ENCODE data around the gene LMAN2L.

The LMAN2L gene

DNA sequence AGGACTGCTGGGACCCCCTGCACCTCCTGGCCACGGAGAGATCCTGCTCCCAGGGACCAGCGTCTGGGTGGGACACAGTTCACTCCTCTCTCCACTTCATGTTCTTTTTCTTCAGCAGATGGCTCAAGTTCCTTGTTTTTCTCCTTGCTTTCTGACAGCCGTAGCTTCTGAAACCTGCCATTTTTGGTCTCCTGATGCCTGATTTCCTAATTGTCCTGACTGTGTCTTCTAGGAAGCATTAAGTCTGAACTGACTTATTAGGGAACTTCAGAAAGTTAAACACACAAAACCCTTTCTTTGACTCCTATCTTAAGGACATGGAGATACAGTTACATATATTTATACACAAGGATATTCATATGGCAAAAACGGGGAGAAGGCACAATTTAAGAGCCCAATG lies 43.5 kb upstream of the LMAN2L start:
- no peak overlapping the region for H3K27ac ChIP-seq
- H3K36me3 ChIP-seq (ENCODE audit: control insufficient read depth, insufficient read depth, low read length) = no peaks in the 10 kb centered on the region
- peaks cover 2% of the 10 kb centered on the region for H3K4me1 ChIP-seq

DNA sequence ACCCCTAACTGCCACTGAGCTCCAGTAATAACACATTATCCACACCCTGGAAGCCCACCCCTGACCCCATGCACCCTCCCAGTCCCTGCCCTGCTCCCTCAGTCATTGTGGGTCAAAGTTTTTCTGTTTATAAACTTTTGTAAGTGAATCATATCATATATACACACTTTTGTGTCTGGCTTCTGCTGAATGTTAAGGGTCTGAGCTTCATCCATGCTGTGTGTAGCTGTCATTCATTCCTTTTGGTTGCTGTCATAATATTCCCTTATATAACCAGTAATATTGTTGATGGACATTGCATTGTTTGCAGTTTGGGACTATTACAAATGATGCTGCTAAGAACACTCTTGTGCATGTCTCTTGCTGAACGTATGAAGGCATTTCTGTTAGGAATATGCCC lies 35.3 kb upstream of the LMAN2L start:
- no peaks in the 10 kb centered on the region for H3K9me3 ChIP-seq (ENCODE audit: control insufficient read depth, low read length)

More for the DNA sequence above, 43.5 kb upstream of the LMAN2L start:
- Histone ChIP-seq H3K9ac (no peak overlapping the region), H3K4me2 (ENCODE audit: low read length) (no peak overlapping the region), H3K9me3 (ENCODE audit: control insufficient read depth, low read length) (no peaks in the 10 kb centered on the region), H2AFZ (no peak overlapping the region), H3K27me3 (ENCODE audit: control insufficient read depth, insufficient read depth, low read length) (no peaks in the 10 kb centered on the region), H3K4me3 (ENCODE audit: low read depth, low read length) (no peak overlapping the region), H3K79me2 (peaks cover 2% of the 10 kb centered on the region)
- TF ChIP-seq, protein P1, sequence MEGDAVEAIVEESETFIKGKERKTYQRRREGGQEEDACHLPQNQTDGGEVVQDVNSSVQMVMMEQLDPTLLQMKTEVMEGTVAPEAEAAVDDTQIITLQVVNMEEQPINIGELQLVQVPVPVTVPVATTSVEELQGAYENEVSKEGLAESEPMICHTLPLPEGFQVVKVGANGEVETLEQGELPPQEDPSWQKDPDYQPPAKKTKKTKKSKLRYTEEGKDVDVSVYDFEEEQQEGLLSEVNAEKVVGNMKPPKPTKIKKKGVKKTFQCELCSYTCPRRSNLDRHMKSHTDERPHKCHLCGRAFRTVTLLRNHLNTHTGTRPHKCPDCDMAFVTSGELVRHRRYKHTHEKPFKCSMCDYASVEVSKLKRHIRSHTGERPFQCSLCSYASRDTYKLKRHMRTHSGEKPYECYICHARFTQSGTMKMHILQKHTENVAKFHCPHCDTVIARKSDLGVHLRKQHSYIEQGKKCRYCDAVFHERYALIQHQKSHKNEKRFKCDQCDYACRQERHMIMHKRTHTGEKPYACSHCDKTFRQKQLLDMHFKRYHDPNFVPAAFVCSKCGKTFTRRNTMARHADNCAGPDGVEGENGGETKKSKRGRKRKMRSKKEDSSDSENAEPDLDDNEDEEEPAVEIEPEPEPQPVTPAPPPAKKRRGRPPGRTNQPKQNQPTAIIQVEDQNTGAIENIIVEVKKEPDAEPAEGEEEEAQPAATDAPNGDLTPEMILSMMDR (IDR thresholded peaks at IDR 0.05) = no peak

DNA sequence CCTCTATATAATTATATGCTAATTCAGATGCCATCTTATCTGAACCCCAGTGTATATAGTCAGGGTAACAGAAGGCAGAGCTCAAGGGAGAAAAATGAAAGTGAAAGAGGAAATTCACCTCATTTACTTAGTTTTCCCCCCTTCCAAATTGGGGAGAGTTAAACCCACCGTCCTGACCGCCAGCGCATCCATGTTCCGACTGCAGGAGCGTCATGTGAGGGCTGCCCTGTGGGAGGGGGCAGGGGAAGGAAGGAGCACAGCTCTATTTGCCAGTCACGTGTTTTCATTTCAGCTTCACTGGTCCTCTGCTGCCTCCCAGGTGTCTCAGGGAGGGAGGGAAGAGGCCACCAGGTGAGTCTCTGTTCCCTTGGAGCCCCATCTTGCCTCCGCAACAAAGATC lies 34.1 kb upstream of the LMAN2L start:
- Histone ChIP-seq H3K36me3 (ENCODE audit: control insufficient read depth, insufficient read depth, low read length) (no peaks in the 10 kb centered on the region), H3K27ac (no peak overlapping the region), H3K4me2 (ENCODE audit: low read length) (no peak overlapping the region), H3K79me2 (peaks cover 3% of the 10 kb centered on the region), H3K9me3 (ENCODE audit: control insufficient read depth, low read length) (no peaks in the 10 kb centered on the region), H3K9ac (no peak overlapping the region), H3K4me1 (no peaks in the 10 kb centered on the region), H3K27me3 (ENCODE audit: control insufficient read depth, insufficient read depth, low read length) (no peaks in the 10 kb centered on the region), H3K4me3 (ENCODE audit: low read depth, low read length) (no peak overlapping the region), H2AFZ (peak overlapping the region; percentile 63)
- TF ChIP-seq, protein P1 (IDR thresholded peaks at IDR 0.05) = no peak

More for the DNA sequence above, 35.3 kb upstream of the LMAN2L start:
- Histone ChIP-seq H2AFZ (no peak overlapping the region), H3K4me3 (ENCODE audit: low read depth, low read length) (no peak overlapping the region), H3K4me1 (no peaks in the 10 kb centered on the region), H3K27me3 (ENCODE audit: control insufficient read depth, insufficient read depth, low read length) (no peaks in the 10 kb centered on the region), H3K4me2 (ENCODE audit: low read length) (no peak overlapping the region), H3K27ac (no peak overlapping the region), H3K36me3 (ENCODE audit: control insufficient read depth, insufficient read depth, low read length) (no peaks in the 10 kb centered on the region), H3K9ac (no peak overlapping the region), H3K79me2 (peaks cover 3% of the 10 kb centered on the region)
- TF ChIP-seq, protein P1 (IDR thresholded peaks at IDR 0.05) = no peak

DNA sequence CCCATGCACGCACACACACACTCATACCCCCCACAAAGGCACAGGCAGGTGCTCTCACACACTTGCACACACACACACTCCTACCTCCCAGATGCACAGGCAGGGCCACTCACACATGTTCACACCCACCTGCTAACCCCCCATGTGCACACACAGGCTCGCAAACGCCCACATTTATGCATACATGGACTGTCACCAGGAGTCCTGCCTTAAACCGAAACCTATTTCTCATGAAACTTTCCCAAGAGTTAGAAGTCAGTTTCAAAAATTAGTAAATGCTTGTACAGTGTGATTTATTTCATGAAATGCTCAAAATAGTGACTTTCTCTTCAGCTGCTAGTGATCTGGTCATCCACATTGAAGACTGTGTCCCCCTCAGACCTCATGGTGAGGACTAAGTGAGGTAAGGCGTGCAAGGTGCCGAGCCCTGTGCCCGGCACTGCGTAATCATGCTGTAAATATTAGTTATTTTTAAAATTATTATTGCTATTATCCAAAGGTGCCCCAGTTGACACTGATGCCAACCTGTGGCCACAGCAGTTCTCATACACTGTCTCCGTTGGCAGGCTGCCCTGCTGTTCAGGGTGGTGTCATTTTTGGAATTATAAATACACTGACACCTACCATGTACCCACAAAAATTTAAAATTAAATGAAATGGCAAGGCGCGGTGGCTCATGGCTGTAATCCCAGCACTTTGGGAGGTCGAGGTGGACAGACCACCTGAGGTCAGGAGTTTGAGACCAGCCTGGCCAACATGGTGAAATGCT lies 33.2 kb upstream of the LMAN2L start:
- no peak overlapping the region for H3K4me3 ChIP-seq (ENCODE audit: low read depth, low read length)
- H3K36me3 ChIP-seq (ENCODE audit: control insufficient read depth, insufficient read depth, low read length) = no peaks in the 10 kb centered on the region
- H3K9me3 ChIP-seq (ENCODE audit: control insufficient read depth, low read length) = no peaks in the 10 kb centered on the region
- no peaks in the 10 kb centered on the region for H3K4me1 ChIP-seq
- no peak overlapping the region for H3K4me2 ChIP-seq (ENCODE audit: low read length)
- no peak overlapping the region for H2AFZ ChIP-seq
- H3K27ac ChIP-seq = no peak overlapping the region
- no peak overlapping the region for H3K9ac ChIP-seq
- no peaks in the 10 kb centered on the region for H3K27me3 ChIP-seq (ENCODE audit: control insufficient read depth, insufficient read depth, low read length)
- peaks cover 3% of the 10 kb centered on the region for H3K79me2 ChIP-seq
- TF ChIP-seq, protein P1 (IDR thresholded peaks at IDR 0.05) = no peak

All from parathyroid adenoma (tissue), 2 donors.